HG02588 (cell line): ENCODE measurements around the gene DOCK4.

ENCODE experiments used
- ATAC-seq: cut with Tn5 transposase; IDR thresholded peaks from one replicate; pipeline ENCODE4 v1.9.1; 2021; ENCODE audit warnings: mild to moderate bottlenecking, moderate library complexity; ENCODE audit not compliant: unreplicated experiment

Gene DOCK4

DNA sequence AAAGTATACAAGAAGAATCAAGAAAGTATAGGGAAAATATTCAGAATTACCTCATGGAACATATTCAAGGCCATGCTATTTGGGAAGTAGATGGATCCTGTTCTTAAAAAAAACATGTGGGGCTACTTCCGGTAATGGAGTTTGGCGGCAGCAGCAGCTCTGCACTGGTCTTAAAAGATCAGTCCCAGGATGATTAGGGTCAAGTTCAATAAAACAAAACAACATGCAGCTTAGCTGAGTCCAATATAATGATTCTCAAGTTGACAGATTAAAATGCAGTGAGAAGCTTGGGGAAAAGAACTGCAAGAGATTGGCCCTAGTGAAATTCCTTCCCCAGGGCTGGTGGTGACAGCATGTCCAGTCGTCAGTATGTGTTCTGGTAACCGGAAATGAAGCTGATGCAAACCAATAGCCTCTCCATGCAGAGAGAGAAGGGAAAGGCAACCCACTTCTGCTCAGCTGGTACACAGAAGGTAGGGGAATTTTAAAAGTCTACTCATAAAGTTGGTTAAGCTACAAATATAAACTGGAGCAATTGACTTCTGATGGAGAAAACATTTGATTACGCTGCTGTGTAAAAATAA is 338.8 kb downstream of the DOCK4 start:
- no peak for ATAC-seq

DNA sequence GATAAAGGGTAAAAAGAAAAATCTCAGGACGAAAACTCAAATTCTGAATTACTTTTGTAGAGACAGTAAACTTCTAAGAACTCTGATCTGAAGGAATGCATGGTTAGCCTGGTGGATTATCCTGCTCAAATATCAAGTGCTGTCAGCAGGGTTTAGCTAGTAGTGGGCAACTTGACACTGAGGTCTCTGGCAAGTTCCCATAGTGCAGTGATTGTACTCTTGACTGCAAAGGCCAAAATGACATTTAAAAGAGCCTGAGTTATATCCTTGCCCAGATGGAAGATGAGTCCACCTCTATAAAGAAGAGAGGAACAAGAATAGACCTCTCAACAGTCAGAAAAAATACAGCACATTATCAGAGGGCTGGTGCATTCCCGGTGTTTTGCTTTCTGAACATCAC is 339.4 kb downstream of the DOCK4 start:
- no peak for ATAC-seq

DNA sequence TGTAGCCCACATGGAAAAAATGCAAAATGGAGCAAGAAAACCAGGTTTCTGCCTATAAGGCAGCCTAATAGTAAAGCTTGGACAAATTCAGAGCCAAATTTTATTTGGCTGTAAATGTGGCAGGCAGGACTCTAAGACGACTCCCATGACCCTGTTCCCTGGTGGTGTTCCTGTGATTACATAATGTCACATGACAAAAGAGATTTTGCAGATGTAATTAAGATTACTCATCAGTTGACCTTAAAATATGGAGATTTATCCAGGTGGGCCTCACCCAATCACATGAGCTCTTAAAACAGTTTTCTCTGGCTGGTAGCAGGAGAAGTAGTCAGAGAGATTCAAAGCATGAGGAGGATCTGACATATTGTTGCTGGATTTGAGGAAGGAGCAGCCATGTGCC is 340.8 kb downstream of the DOCK4 start:
- ATAC-seq = no peak

DNA sequence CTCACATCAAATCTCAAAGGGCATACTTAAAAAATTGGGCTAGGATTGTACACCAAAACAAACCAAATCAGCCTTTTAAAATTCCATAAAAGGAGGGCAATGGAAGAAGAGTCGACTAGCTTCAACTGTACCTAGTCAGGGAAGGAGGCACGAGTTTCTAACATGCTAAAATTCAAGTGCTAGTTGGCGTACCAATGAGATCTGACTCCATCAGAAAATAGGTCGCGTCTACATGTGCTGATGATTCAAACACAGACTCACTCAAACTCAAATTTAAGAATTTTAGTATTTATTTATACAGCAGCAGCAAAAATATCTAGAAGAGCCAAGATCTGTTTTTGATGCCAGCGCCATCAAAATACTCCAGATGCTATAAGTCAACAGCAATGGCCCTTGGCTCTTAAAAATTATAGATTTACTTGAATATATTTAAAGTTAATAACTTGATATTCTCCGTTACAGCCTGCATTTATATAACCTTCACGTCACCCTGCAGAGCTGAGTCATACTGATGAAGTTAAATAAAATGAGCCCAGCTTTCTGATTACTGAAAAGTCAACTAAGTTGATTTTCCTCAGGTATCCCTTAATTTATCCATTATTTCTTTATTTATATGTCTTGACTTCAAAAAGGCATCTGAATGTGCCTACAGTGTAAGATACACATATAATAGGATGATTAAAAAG is 341.8 kb downstream of the DOCK4 start:
- ATAC-seq = no peak

DNA sequence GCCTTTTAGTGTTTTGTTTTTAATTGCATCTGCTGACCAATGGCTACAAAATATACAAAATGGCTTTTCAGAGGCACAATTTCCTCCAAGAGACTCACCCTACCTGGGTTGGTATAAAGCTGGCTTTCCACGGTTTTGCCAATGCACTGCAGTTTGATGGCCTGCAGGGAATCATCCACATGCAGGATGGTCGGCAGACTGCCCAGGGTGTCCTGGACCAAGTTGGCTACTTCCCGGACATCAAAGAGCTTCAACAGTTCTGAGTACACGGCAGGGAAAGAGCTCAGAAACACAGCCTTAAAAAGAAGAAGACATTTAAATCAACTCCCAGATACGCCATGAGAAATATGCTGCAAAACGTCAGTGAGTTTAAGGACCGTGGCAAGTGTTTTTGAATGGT is 342.9 kb downstream of the DOCK4 start:
- no peak for ATAC-seq

DNA sequence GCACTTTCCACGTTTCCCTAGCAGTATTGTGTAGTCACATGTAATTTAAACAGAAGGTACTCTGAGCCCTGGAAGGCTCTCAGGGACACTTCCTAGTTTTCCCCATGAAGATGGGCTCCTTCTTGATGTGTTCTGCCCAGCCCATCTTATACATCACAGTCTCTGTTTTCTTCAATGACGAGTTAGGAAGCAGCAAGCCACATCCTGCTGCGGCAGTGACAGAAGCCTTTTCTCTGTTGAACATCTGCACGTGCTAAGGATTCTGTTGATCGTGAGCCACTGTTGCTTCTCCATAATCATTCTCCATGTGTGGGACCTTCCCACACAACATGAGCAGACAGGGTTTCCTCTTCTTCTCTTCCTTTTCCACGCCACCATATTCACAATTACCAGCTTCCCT is 346.0 kb downstream of the DOCK4 start:
- no peak for ATAC-seq

DNA sequence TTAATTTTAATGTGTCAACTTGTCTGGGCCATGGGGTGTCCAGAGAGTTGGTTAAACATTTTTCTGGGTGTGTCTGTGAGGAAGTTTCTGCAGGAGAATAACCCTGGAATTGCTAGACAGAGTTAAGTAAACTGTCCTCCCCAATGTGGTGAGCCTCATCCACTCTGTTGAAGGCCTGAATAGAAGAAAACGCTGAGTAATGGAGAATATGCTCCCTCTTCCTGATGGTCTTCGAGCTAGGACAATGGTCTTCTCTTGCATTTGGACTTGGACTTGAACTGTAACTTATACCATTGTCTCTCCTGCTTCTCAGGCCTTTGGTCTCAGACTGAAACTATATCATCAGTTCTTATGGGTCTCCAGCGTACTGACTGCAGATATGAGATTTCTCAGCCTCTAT is 347.9 kb downstream of the DOCK4 start:
- no peak for ATAC-seq

DNA sequence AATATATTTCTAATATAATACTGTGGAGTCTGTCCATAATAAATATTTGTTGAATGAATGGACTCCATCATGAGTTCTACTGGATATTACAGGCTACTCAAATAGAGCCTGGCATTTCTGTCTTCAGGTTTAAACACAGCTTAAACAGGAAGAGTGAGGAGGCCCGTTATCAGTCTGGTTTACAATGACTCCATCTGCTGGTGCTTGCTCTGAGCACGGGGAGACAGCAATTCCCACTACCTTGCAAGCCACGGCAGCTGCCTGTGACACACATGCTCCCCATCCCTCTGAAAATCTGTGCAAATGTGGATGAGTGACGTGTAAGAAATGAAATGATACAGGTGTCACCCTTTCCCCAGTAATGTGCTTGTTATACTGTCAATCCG is 350.4 kb downstream of the DOCK4 start:
- ATAC-seq = no peak

DNA sequence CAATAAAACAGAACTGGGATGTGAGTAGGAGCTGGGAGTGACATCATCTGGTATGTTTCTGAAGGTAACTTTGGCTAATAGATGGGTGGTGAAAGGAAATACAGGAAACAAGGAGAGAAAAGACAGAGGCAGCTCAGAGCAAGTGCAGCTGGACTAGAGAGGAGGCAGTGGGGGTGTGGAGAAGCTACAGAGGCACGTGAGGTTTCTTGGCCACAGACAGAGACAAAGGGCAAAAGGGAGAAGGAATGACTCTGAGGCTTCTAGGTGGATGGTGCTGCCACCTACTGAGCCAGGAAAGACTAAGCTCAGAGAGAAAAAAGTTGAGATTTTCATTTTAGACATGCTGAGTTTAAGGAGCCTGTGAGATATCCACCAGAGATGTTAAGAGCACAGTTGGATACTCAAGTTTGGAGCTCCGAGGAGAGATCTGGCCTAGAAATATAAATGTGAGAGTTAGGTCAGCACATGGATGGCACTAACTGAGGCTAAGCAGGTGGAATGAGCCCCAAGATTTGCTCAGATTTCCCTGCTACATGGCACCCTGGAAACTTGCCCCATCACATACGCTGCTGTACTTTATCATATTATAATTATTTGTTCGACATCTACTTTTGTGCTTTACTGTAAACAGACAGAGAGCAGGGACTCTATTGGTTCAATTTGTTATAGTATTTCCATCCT is 350.9 kb downstream of the DOCK4 start:
- ATAC-seq = peak; percentile 72

DNA sequence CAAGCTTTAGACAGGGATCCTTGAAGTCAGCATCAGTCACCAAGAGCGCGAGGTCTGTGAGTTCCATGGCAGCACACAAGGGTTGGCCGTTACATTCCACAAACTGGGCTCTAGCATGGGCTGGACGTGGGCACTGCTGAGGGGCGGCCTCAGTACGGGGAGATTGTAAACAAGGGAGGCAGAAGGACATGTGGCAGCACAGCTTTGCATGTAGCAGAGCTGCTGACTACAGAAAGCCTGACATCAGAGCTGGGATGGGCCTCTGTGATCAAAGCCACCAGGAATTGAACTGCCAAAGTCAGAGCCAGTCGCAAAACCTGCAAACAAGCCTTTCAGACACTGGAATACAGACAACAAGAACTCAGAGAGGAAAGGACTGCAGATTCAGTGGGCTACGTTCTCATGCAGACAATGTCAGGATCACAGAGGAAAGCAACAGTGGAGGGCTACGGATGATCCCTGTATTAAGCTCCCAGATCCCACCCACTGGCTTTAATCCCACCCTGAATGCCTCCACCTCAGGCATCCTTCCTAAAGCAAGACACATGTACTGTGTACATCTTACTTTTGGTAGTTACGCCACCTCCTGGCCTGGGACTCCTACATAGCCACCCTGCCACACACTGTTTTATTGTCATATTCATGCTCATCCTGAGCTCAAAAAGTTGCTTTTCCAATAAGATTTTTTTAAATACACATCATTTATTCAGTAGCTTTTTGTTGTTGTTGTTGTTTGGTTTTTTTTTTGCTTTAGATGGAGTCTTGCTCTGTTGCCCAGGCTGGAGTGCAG is 352.8 kb downstream of the DOCK4 start:
- no peak for ATAC-seq

DNA sequence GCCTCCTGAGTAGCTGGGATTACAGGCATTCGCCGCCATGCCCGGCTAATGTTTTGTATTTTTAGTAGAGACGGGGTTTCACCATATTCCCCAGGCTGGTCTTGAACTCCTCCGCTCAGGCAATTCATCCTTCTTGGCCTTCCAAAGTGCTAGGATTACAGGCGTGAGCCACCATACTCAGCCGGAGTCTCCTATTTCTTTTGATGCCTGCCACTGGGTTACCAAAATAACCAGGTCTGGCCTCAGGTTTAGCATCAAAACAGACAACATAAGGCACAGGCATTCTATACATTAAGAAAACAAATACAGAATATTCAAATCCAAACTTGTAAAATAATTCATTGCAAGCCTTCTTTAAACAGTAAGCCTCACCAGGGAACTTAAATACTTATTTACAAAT is 354.1 kb downstream of the DOCK4 start:
- no peak for ATAC-seq

DNA sequence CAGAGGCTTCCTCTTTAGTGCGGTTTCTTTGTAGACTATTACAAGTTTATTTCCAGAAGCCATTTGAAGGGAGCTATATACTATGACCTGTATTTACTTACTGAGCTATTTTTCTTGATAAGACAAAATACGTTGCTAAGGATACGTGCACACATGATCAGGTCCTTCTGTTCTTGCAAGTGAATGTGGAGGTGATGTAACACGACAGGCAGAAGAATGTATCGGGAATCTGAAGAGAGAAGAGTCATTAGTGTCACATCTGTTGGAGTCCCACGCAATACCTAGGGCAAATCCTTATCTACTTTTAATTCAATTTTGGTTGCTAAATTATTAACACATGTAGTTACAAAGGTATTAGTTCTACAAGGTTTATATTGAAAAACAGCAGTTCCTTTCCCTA is 359.3 kb downstream of the DOCK4 start:
- no peak for ATAC-seq

DNA sequence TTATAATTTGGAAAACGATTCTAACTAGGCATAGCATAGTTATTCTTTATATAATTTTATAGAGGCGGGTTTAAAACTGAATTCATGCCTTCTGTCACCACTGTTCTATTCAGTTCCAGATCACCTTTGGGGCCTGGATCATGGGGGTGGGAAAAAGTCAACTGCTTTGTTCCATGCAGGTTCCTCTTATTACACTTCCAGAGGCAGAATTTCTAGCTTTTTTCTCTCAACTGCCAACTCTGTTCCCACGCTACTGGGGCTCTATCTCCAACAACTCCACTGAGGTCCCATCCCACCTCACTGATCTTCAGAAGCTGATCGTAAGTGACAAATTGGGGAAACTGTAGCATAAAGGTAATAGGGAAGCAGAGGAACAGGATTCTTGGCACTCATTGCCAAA is 360.3 kb downstream of the DOCK4 start:
- no peak for ATAC-seq

DNA sequence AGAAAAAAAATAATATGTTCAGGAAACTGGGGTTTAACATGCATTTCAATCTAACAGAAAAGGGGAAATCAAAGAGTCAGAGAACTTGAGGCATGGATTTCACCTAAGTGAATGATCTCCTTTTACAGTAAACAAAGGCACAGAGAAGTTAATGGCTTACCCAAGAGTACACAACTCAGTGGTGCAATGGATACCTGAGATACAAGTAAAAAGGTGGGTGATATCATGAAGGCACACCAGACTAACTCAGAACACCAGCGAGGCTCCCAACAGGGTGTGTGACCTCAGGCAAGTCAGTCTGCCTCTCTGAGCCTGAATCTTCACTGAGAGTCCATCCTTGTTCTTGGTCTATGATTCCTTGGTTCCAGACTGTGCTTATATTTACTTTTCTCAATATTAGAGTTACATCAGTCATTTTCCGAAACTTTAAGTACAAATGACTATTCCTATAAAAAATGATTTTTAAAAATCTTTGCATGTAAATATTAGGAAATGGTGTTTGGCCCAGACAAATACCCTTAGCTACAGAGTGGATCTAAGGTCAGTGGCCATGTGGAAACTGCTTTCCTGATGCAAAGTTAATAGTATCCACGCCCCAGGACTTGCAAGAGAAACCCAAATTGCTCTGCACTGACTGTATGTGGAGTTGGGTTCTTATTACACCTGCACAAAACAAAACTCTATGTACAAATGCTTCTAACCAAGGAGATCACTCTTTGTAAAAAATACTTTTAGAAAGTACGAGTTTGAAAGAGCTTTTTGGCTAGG is 361.1 kb downstream of the DOCK4 start:
- ATAC-seq = no peak

DNA sequence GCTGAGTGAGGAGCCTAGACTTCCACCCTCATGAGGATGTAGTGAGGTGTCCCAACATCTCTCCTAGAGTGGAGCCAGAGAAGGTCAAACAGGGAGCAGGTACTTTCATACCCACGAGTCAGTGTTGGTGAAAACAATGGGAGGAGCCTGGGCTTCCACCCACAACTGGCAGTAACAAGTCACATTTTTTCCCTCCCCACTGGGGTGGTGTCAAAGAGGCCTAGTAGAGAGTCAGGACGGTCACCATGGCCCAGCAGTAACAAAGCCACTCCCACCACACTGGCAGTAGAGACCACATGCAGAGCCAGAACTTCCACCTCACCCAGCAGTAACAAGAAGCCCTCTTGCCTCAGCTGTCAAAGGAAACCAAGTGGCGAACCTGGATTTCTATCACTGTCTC is 363.7 kb downstream of the DOCK4 start:
- ATAC-seq = no peak

DNA sequence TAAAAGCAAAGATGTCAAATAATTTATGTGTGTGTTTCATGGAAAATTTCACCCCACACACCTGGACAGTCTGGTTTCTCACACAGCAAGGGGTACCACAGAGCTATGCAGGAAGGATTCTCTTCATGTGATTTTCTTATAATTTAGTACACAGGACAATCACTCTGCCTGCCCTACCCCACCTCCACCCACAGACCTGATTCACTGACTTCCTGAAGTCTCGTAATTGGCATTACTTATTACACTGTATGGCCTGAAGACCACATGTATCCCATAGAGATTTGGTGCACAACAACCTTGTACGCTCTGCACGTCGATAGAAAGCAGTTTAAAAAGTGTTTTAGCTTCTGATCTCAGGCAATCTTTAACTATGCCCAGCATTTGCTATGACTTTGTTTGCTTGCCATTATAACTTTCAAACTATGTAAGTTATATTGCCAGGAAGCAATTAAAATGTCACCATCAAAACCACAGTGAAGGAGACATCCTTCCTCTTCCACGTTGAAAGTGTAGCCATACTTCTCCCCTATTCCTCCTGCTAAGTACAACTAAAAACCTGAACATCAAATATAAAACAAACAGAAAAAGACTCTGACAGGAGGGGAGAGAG is 364.5 kb downstream of the DOCK4 start:
- ATAC-seq = no peak

DNA sequence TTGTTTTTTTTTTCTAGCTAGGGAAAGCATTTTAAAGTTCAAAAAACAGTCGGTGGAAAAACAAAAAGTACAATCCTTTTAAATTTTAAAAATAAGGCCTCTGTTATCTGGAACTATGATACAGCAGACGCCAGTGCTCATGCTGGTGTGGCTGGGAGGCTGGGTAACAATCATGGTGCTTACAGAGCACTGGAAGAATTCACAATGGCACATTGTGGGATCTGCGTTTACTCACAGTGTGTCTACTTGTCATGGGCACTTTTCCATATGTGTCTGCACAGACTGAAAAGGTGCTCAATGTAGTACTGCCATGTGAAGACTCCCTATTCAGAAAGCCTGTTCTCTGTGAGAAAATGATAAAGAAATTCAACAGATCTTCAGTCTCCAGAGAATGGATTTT is 365.7 kb downstream of the DOCK4 start:
- ATAC-seq = no peak

DNA sequence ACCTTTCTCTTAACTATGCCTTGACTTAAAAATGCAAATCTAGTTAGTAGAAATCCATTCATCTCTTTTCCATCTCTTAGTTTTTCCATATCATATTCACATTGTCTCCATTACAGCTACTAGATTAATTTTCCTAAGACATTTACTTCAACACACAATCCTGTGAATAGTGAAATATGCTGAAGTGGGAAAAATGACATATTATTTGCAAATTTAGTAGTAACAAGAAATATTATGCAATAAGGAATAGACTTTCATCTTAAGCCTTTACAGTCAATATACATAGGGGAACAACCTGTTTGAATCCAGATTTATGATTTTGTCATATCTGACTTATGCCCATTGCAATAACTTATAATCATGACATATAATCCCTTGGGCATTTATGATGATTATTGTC is 366.9 kb downstream of the DOCK4 start:
- ATAC-seq = no peak

DNA sequence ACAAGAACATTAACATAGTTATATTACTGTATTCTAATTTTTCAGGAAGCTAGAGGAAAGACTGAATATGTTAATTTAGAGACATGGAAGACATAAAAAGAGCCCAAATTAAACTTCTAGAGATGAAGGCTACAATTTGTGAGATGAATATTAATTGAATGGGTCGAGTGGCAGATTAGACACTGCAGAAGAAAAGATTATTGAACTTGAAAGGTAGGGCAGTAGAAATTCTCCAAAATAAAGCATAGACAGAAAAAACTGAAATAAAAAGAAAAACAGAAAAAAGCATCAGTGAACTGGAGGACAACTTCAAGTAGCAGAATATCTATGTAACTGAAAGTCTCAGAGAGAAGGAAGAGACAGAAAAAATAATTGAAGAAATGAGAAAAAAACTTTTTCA is 369.6 kb downstream of the DOCK4 start:
- no peak for ATAC-seq

DNA sequence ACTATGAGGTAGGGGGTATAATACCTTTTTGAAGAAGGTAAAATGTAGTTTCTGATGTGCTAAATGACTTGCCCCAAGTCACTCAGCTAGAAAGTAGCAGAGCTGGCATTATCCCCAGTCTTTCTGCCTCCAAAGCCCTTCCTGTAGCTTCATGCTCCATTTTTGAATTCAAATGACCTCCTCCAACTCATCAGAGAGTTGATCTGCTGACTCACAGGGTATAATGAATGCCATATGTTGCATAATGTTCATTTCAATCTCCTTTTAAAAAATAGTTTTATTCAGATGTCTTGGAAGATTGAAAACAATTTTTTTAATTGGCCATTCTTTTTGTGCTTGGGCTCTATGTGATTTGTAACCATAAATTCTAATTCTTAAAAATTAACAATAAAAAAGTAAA is 371.1 kb downstream of the DOCK4 start:
- no peak for ATAC-seq

DNA sequence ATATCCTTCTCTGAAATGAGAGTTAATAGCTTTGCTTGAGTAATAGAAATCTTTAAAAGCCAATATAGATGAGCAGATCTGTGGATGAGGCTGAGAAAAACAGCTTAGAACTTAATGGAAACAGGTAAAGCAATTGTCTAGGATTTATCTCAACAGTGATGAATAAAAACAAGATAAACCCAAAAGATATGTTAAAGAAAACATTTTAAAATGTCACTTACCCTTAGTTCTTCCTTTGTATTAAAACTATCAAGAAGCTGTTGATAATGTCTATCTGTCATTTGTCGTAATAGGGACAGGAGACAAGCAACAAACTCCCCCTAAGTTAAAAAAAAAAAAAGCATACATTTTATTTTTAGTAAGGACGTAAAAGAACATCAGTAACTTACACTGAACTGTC is 371.8 kb downstream of the DOCK4 start:
- ATAC-seq = no peak
